Urinary bladder (tissue), 4 donors: ENCODE measurements around the gene CNOT6. TPM values are rescaled to one million over a fixed set of nuclear protein-coding genes. Genes with fewer than 3 reads are reported as not detected.

Experiments used
- DNase-seq: peaks from one replicate; pipeline ENCODE4 v3.0.0-alpha.2; 2015; ENCODE audit errors: extremely low spot score
- H3K27ac ChIP-seq: one replicate; pipeline ENCODE4 v1.5.1; 2013; ENCODE audit warnings: low read depth, mild to moderate bottlenecking, moderate library complexity
- H3K36me3 ChIP-seq: one replicate; pipeline ENCODE4 v1.6.1; 2013; ENCODE audit warnings: mild to moderate bottlenecking, moderate library complexity; ENCODE audit not compliant: insufficient read depth
- H3K4me1 ChIP-seq: one replicate; pipeline ENCODE4 v1.6.1; 2013; ENCODE audit warnings: mild to moderate bottlenecking, moderate library complexity; ENCODE audit not compliant: insufficient read depth
- H3K4me3 ChIP-seq: one replicate; pipeline ENCODE4 v1.5.1; 2013; ENCODE audit warnings: low read depth, low read length
- WGBS: extraction: QIAGEN DNeasy Blood & Tissue Kit; methylation state at CpG from one replicate; pipeline ENCODE4 v1.1.7; 2013; 5-methylcytosine and 5-hydroxymethylcytosine counted together
- polyA plus RNA-seq: library from polyadenylated mRNA; stranded (reverse); fragments of 200-250 nt; gene quantifications from one replicate; pipeline ENCODE4 v1.2.3, GENCODE V29; 2013
- total RNA-seq: library from RNA; depleted of rRNA; stranded (reverse); fragments of >200 nt; gene quantifications from one replicate; pipeline ENCODE4 v1.2.3, GENCODE V29; 2014
- donor health status: healthy with polysubstance abuse.
- donor health status: healthy.

CNOT6 gene
- total and polyA plus RNA-seq, 2 donors: 9.4 to 35.4 TPM

DNA sequence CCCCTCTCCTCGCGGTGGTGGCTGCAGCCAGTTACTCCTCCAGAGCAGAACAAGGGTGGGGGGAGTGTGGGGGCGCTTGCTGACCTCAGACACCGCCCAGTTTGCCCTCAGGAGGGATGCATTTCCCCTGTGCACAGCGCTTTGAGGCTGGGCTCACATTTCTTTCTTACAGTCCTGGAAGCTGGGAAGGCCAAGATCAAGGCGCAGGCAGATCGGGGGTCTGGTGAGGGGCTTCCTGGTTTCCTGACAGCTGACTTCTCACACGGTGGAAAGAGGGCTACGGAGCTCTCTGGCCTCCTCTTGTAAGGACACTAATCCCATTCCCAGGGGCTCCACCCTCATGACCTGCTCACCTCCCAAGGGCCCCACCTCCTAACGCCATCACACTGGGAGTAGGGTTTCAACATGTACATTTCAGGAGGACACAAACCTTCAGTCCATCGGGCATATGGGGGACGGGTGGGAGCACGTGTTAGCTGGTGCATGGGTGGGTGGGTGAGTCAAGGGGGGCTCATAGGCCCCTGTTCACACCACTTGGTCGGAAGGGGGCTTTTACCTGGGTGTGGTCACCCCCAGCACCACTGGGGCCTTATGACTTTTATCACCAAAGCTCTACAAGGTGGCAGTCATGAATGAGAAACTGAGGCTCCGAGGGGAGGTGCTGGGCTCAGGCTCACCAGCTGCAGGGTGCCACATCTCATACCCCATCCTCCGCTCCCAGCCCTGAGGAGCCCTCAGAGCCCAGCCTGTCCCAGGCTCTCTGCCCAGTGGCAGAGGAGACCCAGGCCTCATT is 104.8 kb downstream of the CNOT6 start:
- H3K4me3 ChIP-seq: no peak overlapping the region
- WGBS: 87% methylated on average over 16 of the region's 16 CpGs
- no peaks in the 10 kb centered on the region for H3K4me1 ChIP-seq
- no peak for DNase-seq
- no peak overlapping the region for H3K27ac ChIP-seq
- no peaks in the 10 kb centered on the region for H3K36me3 ChIP-seq

GRCh38 chr5:180599590-180599914 is 105.4 kb downstream of the CNOT6 start:
- WGBS: 92% methylated on average over 6 of the region's 6 CpGs
- Histone ChIP-seq H3K4me1 (no peaks in the 10 kb centered on the region), H3K27ac (no peak overlapping the region), H3K4me3 (no peak overlapping the region), H3K36me3 (no peaks in the 10 kb centered on the region)
- no peak for DNase-seq

GRCh38 chr5:180599981-180600553 is 105.9 kb downstream of the CNOT6 start:
- Histone ChIP-seq H3K4me1 (no peaks in the 10 kb centered on the region), H3K36me3 (no peaks in the 10 kb centered on the region), H3K27ac (no peak overlapping the region), H3K4me3 (no peak overlapping the region)
- DNase-seq: no peak
- 77% methylated on average over 16 of the region's 16 CpGs for WGBS

GRCh38 chr5:180600554-180601041 is 106.4 kb downstream of the CNOT6 start:
- H3K27ac ChIP-seq: no peak overlapping the region
- 88% methylated on average over 12 of the region's 12 CpGs for WGBS
- DNase-seq: no peak
- H3K4me3 ChIP-seq: no peak overlapping the region
- no peaks in the 10 kb centered on the region for H3K36me3 ChIP-seq
- no peaks in the 10 kb centered on the region for H3K4me1 ChIP-seq

DNA sequence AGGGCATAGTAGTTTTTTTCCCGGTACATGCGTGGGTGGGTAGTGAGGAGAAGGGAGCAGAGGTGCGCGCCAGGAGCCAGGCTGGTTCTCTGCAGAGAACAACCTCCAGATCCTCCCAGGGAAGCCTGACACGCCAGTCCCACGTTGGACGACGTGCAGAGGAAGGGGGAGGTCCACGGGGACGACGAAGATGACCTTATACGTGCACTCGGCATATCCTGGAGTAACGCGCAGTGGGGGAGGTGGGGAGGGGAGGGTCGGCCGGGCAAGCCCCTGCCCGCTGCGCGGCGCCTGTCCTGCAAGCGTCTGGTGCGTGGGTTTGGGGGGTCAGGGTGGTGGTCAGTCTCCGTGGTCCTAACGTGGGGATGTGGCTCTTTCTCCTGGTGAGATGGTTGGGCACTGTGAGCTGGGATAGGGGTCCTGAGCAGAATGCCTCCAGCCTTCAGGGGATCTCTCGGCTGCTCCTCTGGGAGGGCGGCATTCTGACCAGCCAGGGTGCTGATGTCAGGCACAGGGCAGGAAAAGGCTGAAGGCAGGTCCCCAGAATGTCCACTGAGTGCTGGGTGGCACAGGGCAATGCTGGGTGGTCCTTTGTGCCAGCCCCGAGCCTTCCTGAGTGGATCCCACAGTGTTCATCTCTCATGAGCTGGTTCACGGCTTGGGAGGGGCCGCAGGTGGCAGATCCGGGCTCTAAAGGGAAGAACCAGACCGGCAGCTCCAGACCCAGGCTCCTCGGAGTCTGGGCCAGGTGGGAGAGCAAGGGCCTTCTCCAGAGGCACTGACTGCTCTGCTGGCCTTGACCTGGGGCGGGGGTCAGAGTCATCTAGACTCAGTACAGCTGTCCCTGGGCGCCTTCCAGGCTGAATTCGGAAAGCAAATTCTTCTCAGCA is 107.7 kb downstream of the CNOT6 start:
- no peaks in the 10 kb centered on the region for H3K4me1 ChIP-seq
- no peaks in the 10 kb centered on the region for H3K36me3 ChIP-seq
- H3K4me3 ChIP-seq: no peak overlapping the region
- DNase-seq: no peak
- WGBS: 82% methylated on average over 36 of the region's 36 CpGs
- no peak overlapping the region for H3K27ac ChIP-seq

GRCh38 chr5:180602481-180603075 is 108.4 kb downstream of the CNOT6 start:
- no peaks in the 10 kb centered on the region for H3K4me1 ChIP-seq
- no peak overlapping the region for H3K27ac ChIP-seq
- 68% methylated on average over 15 of the region's 15 CpGs for WGBS
- H3K4me3 ChIP-seq: no peak overlapping the region
- no peak for DNase-seq
- no peaks in the 10 kb centered on the region for H3K36me3 ChIP-seq

DNA sequence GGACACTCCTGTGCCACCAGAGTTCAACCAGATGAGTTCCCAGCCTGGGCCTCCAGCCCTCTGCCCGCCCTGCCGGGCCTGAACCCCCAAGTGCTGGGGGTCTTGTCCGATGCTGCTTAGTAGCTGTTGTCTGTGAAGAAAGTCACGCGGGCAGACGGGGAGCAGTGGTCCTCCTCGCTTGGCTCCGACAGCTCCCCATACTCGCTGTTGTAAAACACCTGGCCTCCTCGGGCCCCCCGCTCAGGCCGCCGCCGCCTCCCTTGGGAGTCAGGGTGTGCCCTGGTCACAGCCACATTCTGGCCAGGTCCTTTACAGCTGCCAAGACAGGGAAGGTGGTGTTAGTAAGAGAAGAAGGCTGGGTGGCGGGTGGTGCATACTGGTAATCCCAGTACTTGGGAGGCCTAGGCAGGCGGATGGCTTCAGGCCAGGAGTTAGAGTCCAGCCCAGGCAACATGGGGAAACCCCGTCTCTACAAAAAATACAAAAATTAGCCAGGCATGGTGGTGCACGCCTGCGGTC is 109.0 kb downstream of the CNOT6 start:
- no peaks in the 10 kb centered on the region for H3K4me1 ChIP-seq
- no peaks in the 10 kb centered on the region for H3K36me3 ChIP-seq
- H3K4me3 ChIP-seq: no peak overlapping the region
- 84% methylated on average over 19 of the region's 19 CpGs for WGBS
- DNase-seq: no peak
- no peak overlapping the region for H3K27ac ChIP-seq

DNA sequence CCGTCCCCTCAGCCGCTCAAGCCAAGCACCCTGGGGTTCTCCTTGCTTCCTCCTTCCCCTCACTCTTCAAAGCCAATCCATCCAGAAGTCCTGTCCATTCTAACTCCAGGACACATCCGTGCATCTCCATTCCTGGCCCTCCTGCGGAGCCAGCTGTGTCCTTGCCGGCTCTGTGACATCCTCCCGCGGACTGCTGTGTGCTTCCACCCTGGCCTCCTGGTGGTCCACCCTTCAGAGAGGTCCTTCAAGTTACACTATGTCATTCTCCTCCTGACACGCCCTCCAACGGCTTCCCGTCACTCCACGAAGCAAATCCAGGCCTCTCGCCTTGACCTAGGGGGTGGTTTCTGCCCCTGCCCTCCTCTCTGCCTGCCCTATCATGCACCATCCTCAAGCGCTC is 110.1 kb downstream of the CNOT6 start:
- no peak for DNase-seq
- 82% methylated on average over 13 of the region's 13 CpGs for whole genome bisulfite sequencing
- Histone ChIP-seq H3K27ac (no peak overlapping the region), H3K36me3 (no peaks in the 10 kb centered on the region), H3K4me3 (no peak overlapping the region), H3K4me1 (no peaks in the 10 kb centered on the region)

- no peak for DNase-seq
Observed at GRCh38 chr5:180605554-180606214, 111.5 kb downstream of the CNOT6 start.

DNA sequence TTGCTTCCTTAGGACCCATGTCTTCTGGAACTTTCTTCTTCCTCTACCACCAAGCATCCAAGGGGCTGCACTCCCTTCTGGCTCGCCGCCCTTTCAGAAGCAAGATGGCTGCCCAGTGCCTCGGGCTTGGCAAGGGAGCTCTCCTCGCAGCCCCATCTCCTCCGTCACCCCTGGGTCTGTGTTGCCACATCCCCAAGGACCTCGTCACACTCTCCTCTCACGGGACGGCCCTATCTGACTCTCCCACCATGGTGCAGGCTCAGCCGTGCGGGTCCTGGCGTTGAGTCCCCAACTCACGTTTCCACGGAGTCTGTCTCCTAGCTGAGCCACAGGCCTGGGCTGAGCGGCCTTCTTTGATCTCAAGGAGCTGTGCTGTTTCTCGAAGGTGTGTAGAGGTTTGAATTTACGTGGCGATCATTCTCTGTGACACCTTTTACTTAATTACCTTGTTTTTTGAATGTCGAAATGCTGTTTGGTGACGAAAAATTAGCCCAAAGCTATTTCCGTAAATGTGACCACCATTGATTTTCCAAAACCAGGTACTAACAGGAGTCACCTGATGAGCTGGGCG is 112.1 kb downstream of the CNOT6 start:
- no peak for DNase-seq
- Histone ChIP-seq H3K4me3 (no peak overlapping the region), H3K27ac (no peak overlapping the region), H3K4me1 (no peaks in the 10 kb centered on the region), H3K36me3 (no peaks in the 10 kb centered on the region)
- WGBS: 85% methylated on average over 21 of the region's 21 CpGs

More at GRCh38 chr5:180605554-180606214, 111.5 kb downstream of the CNOT6 start:
- H3K4me3 ChIP-seq: no peak overlapping the region
- H3K36me3 ChIP-seq: no peaks in the 10 kb centered on the region
- H3K4me1 ChIP-seq: no peaks in the 10 kb centered on the region
- no peak overlapping the region for H3K27ac ChIP-seq
- WGBS: 57% methylated on average over 11 of the region's 11 CpGs

DNA sequence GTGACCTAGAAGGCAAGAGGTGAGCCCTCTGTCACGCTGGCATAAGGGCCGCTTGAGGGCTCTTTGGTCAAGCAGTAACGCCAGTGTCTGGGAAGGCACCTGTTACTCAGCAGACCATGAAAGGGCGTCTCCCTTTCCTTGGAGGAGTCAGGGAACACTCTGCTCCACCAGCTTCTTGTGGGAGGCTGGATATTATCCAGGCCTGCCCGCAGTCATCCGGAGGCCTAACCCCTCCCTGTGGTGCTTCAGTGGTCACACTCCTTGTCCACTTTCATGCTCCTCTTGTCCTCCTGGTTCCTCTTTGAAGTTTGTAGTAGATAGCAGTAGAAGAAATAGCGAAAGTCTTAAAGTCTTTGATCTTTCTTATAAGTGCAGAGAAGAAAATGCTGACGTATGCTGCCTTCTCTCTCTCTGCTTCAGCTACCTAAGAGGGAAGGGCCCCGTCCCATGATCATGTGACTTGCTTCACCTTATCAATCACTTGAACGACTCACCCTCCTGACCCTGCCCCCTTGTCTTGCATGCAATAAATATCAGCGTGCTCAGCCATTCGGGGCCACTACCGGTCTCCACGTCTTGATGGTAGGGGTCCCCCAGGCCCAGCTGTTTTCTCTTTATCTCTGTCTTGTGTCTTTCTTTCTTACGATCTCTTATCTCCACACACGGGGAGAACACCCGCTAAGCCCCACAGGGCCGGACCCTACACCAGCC is 113.8 kb downstream of the CNOT6 start:
- WGBS: 61% methylated on average over 18 of the region's 18 CpGs
- no peak overlapping the region for H3K27ac ChIP-seq
- no peak for DNase-seq
- H3K4me3 ChIP-seq: no peak overlapping the region
- H3K36me3 ChIP-seq: no peaks in the 10 kb centered on the region
- H3K4me1 ChIP-seq: no peaks in the 10 kb centered on the region

DNA sequence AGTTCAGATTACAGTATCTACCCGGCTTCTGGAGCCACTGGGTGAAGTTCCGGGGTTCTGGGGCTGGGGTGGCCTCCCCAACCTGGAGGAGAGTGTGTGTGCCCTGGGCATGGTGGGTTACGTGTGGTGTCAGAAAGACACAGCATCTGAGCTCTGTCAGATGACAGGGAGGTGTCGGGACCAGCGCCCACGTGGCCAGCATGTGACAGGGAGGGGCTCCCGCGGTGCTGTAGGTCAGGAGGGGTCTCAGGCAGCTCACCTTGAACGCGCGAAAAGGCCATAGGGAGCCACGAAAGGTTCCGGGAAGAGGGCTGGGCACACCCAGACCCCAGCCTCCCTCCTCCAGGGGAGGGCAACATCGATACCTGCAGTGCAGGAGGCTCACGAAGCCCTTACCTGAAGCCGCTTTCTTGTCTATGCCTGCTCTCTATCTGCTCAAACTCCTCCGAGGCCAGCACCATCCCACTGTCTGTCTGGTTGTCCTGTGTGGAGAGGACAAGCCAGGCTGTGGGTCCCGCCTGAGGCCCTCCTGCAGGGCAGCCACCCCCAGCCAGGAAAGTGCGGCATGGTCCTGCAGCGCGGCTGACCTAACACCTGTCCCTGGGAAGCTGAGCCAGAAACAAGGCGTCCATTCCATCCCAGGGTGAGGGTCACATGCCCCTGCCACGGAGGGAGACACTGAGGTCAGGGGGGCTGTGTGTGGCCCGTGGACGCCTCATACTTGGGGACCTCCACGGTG is 114.6 kb downstream of the CNOT6 start:
- no peak for DNase-seq
- H3K36me3 ChIP-seq: no peaks in the 10 kb centered on the region

More for the DNA sequence above, 114.6 kb downstream of the CNOT6 start:
- Histone ChIP-seq H3K4me1 (no peaks in the 10 kb centered on the region), H3K4me3 (no peak overlapping the region), H3K27ac (no peak overlapping the region)
- WGBS: 90% methylated on average over 26 of the region's 26 CpGs
